Stimulated activated CD4-positive, alpha-beta T cell treated with anti-CD3 and anti-CD28 coated beads, Interleukin-2, amount 100 ng/mL, for 48 hours (primary cell): ENCODE data around the gene GRIK2.

Experiments
- DNase-seq, 2 donors: peaks; one replicate each; pipeline ENCODE4 v3.0.0-alpha.2; 2020

GRIK2 gene

DNA sequence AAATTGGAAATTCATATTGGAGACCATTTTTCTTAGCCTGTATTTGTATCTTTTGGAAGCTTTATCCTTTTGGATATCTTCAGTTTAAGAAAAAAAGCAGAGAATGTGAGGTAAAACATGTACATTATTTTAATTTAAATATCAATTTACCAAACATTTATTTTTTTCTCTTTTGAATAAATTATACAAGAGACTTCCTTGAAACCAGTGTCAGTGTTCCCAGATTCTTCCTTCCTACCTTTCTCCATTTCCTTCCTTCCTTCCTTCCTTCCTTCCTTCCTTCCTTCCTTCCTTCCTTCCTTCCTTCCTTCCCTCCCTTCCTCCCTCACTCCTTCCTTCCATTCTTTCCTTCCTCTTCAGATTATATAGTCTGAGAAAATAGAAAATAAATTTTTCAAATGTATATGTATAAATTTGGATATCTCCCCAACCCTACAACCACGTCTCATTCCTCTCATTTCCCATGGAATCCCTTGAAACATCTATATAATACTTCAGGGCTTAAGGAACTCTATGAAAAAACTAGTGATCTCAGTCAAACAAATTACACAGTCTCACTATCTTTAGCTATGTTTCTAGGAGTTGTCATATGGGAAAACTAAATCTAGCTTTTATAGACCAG, 528.4 kb downstream of the GRIK2 start:
- DNase-seq = no peak

DNA sequence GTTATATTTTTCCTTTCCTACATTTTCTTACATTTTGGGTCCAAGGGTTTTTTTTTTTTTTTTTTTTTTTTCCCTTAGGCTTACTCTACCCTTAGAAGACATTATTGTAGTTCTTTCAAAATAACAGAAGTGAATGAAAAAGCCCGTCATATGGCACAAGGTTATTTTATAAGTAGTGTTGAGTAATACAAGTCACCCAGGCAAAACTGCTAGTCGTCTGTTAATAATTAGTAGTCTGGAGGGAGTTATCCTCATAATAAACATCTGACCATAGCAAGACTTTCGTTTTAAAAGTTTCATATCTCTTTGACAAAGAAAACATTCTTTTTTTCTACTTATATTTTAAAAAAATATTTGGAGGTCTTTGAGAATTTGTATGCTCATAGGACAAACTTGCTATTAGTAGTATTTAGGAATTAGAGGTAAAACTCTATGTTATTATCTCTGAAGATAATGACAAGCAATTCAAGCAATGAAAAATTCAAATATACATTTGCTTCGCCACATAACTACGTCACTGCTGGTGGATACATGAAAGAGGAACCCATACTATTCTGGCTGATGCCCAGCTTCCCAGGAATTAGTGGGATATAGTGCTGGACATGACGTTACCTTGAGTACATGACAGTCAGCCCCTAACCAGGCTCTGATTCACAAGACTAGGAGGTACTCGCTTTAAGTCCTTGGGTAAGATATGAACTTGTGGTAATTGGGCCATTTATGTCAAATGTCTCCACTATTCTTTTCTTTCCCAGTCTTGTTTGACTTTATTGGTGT, 532.8 kb downstream of the GRIK2 start:
- no peak for DNase-seq

DNA sequence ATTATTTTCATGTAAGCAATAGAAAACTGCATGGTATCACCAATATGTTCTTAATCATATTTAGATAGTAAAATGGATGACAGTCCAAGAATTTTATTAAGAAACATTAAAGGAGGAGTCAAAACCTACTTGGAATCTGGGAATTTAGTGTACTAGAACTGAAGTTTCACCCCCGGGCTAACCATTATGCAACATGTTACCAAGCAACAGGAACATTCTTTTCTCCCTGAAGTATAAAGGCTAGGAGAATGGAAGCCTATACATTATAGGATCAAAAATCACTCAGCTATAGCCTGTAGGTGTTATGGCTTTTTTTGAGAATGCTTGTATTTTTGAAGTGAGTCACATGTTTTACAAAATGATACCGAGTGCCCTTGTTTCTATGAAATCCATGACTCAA, 538.3 kb downstream of the GRIK2 start:
- no peak for DNase-seq

DNA sequence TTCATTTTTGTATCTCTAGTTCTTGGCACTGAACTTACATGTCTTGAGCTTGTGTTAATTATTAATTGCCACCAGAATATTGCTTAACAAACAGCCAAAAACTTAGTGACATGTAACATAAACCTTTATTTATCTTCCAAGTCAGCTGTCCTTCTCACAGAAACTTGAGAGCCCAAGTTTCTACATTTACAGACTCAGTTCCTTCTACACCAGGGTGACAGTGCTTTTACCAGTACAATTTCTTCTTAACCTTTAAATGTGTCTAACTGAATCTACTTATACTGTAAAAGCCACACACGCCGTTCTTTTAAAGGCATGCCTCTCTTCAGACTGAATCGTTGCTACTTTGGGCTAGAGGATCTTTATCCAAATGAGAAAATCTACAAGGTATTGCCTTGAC, 539.2 kb downstream of the GRIK2 start:
- no peak for DNase-seq

GRCh38 chr6:101935732-101936131, 542.2 kb downstream of the GRIK2 start:
- no peak for DNase-seq

DNA sequence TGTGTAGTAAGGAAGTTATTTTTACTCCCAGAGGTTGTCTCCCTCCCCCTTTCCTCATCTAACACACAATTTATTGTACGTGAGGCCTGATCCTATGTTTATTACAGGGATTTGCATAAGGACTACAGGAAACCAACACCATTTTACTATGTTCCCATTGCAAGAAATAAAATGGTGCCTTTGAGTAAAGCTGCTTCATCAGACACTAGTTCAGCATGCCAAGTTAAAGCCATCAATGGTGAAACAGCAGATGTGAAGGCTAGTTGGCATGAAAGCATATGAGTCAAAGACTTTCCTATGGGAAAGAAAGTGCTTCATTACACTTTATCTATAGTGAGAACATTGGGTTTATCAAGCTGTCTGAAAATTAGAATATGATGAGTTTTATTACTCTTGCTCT, 543.0 kb downstream of the GRIK2 start:
- DNase-seq = no peak

DNA sequence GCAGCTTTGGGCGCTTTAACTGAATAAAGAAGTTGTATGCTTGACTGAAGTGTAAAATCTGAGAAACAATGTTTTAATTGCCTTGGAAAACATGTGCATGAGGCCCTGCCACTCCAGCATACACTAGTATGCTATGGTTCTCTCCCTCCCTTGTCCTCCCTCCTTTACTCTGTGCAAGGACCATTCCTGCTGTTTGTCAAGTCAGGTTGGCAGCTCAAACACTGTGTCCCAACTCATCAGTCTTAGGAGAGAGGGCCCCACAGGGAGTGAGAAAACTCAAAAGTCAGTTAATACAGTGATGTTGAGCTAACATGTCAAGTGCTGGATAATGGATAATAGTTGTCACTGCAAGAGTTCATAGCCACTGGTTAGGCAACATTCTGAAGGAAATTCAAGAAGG, 543.6 kb downstream of the GRIK2 start:
- no peak for DNase-seq

- DNase-seq = no peak
Observed at GRCh38 chr6:101940391-101940790, 546.9 kb downstream of the GRIK2 start.

DNA sequence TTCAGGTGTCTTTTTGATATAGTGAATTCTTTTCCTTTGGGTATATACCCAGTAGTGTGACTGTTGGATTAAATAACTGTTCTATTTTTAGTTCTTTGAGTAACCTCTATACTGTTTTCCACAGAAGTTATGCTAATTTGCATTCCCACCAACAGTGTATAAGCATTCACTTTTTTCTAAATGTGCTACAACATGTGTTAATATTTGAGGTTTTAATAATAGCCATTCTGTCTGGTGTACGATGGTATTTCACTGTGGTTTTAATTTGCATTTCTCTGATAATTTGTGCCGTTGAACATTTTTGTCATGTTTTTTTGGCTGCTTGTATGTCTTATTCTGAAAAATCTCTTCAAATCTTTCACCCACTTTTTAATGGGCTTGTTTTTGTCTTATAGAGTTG, 563.5 kb downstream of the GRIK2 start:
- no peak for DNase-seq

- DNase-seq = no peak
Observed at GRCh38 chr6:101961357-101961756, 567.8 kb downstream of the GRIK2 start.

GRCh38 chr6:101980924-101981323, 587.4 kb downstream of the GRIK2 start:
- DNase-seq = no peak

- DNase-seq = no peak
Observed at GRCh38 chr6:101986476-101986875, 593.0 kb downstream of the GRIK2 start.

DNA sequence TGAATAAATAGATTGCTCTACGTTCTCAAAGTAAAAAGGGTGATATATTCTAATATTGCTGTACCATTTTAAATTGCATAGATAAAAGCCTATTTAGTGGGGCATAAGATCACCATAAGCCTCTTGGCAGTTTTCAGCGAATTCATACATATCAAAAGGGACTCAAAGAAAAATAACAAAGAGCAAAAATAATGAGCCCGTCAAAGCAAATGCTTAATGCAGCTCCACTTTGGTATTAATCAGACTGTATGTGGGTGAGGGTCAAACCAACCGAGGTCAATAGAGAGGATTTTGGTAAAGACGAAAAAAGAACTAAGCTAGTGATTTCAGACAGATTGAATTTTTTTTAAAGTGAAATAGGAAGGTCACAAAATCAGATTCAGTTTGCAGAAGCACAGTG, 598.8 kb downstream of the GRIK2 start:
- no peak for DNase-seq

- no peak for DNase-seq
Observed at GRCh38 chr6:101994521-101994920, 601.0 kb downstream of the GRIK2 start.

DNA sequence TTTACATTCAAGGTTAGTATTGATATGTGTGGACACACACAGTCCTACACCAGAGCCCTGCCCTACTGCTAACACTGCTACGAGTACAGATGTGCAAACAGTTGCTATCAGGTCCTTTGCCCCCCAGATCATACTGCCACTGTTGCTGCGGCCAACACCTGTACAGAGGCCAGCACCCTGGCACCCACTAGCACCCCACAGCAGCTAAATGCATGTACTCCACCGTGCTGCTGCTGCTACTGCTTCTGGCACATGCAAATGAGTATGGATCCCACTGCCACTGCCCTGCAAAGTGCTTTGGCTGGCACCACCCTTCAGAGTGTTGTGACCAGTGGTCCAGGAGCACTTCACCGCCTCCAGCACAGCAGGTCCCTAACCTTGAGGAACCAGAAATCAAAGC, 621.9 kb downstream of the GRIK2 start:
- DNase-seq = no peak

GRCh38 chr6:102022281-102022680, 628.8 kb downstream of the GRIK2 start:
- DNase-seq = no peak

DNA sequence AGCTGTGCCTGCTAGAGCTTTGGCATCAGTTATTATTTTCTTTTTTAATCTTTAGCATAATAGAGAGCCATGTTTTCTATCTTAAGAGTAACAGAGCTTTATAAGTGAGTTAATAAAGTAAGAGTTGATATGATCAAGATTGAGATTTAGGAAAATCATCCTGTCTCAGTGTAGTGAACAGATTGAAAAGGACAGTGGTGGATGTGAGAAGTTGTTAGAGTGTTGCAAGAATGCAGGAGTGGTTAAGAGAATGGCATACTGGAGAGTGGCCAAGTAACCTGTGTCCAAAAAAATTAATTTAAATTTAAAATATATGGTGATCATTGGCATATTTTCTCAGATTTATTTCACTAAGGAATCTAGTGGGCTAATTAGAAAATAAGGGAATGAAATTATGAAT, 629.3 kb downstream of the GRIK2 start:
- DNase-seq = no peak

- no peak for DNase-seq
Observed at GRCh38 chr6:102023977-102024657, 630.6 kb downstream of the GRIK2 start.

DNA sequence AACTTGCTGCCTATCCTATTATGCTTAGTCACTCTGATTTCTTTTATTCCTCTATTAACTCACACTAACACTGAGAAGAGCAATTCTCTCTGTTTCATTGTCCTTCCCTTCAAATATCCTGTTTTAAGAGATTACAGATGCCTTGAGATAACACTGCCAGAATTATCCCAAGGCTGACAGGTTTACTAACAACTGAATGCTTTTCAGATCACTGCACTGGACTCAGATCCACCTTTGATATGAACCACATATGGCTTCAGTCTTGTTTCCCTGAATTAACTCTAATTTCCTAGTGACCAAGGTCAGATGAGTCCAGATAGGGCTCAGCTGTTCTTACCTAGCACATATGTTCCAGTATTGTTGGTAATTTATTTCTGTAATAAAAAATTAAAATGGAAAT, 633.1 kb downstream of the GRIK2 start:
- no peak for DNase-seq

- no peak for DNase-seq
Observed at GRCh38 chr6:102028176-102028575, 634.7 kb downstream of the GRIK2 start.

- no peak for DNase-seq
Observed at GRCh38 chr6:102038964-102039363, 645.5 kb downstream of the GRIK2 start.

DNA sequence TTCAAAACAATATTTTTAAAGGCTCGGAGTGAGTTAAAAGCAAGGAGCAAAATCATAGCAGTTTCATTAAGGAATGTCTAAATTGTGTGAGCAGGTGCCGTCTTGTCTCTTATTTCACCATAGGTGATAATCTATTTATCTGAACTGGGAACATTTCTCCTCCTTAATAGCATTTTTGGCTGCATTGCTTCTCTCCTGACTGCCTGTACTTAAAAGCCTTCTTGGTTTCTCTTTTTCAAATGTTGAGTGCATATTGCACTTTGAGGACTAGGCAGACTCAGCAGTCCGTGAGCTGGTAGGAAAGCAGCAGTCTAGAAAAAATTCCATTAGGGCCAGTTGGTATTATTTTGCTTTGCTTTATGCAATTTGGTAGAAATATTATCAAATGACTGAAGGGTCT, 645.9 kb downstream of the GRIK2 start:
- no peak for DNase-seq

- DNase-seq = no peak
Observed at GRCh38 chr6:102051001-102051400, 657.5 kb downstream of the GRIK2 start.

DNA sequence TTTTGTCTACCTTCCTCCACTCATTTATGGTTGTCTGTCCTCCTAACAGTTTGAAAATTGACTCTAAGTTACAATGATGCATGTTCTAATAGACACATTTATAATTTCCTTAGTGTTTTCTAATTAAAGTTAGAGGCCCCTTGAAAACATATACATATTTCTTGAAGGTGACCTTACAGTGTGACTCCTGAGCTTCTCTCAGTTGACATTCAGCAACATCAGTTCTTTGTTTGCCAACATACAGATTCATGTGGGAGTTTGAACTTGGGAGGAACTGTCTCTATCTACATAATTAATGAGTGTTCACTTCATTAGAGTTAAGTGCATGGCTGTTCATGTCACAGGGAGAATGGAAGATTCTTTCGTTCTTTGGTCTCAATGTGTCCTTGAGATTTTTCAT, 658.2 kb downstream of the GRIK2 start:
- no peak for DNase-seq
